Lower leg skin (tissue), 3 donors: ENCODE measurements around the gene CACNG1.

ENCODE experiments used
- CTCF ChIP-seq, 3 donors: fragments of 450-650 bp; IDR thresholded peaks; one replicate each; pipeline ENCODE4 v1.5.1; 2016; ENCODE audit warnings: antibody characterized with exemption in 3 of 3, mild to moderate bottlenecking in 3 of 3, moderate library complexity in 2 of 3
- POLR2A ChIP-seq, 2 donors: fragments of 450-650 bp; IDR thresholded peaks; one replicate each; pipeline ENCODE4 v1.6.1; 2016 to 2017; ENCODE audit warnings: antibody characterized with exemption in 2 of 2, mild to moderate bottlenecking in 1 of 2, moderate library complexity in 1 of 2

- no peak for TF ChIP-seq CTCF (IDR thresholded peaks at IDR 0.05)
- no peak for TF ChIP-seq POLR2A (IDR thresholded peaks at IDR 0.05)
Measured at GRCh38 chr17:67043283-67043682, 1.1 kb upstream of the CACNG1 start.
